GM23338 (cell line): ENCODE measurements around the gene SNRPA1. TPM values are rescaled to one million over a fixed set of nuclear protein-coding genes. Genes with fewer than 3 reads are reported as not detected.

Experiments
- ATAC-seq: fragments of 200-7000 bp; cut with Tn5 transposase; 3 replicates; pipeline ENCODE4 v1.9.1; 2020
- DNase-seq: peaks from one replicate; pipeline ENCODE4 v3.0.0-alpha.2; 2015; ENCODE audit warnings: low spot score
- H2AFZ ChIP-seq: fragments of 200-600 bp; sonication (generic); 2 replicates; pipeline ENCODE4 v1.8.0; 2016; ENCODE audit warnings: antibody characterized with exemption, mild to moderate bottlenecking, moderate library complexity
- H3F3A ChIP-seq: fragments of 200-600 bp; sonication (generic); replicated peaks from 2 replicates; pipeline ENCODE4 v1.8.0; 2017; ENCODE audit warnings: antibody characterized with exemption, mixed run types, low read depth
- H3K27ac ChIP-seq: fragments of 200-600 bp; sonication (generic); 2 replicates; pipeline ENCODE4 v1.6.1; 2016; ENCODE audit warnings: low read depth
- H3K27me3 ChIP-seq: fragments of 200-600 bp; sonication (generic); 2 replicates; pipeline ENCODE4 v1.8.0; 2016; ENCODE audit warnings: mild to moderate bottlenecking, mixed run types, moderate library complexity; ENCODE audit not compliant: insufficient read depth
- H3K36me3 ChIP-seq: fragments of 200-600 bp; sonication (generic); 2 replicates; pipeline ENCODE4 v1.8.0; 2016; ENCODE audit warnings: mild to moderate bottlenecking; ENCODE audit not compliant: insufficient read depth
- H3K4me1 ChIP-seq: fragments of 200-600 bp; sonication (generic); 2 replicates; pipeline ENCODE4 v1.8.0; 2016; ENCODE audit warnings: mild to moderate bottlenecking, moderate library complexity; ENCODE audit not compliant: insufficient read depth
- H3K4me2 ChIP-seq: fragments of 200-600 bp; sonication (generic); 2 replicates; pipeline ENCODE4 v1.7.1; 2017; ENCODE audit warnings: mixed run types
- H3K4me3 ChIP-seq: fragments of 200-600 bp; sonication (generic); 2 replicates; pipeline ENCODE4 v1.6.1; 2016; ENCODE audit warnings: mixed run types
- H3K79me2 ChIP-seq: fragments of 200-600 bp; sonication (generic); replicated peaks from 2 replicates; pipeline ENCODE4 v1.8.0; 2017; ENCODE audit warnings: mild to moderate bottlenecking; ENCODE audit not compliant: insufficient read depth
- H3K9me2 ChIP-seq: fragments of 200-600 bp; sonication (generic); 2 replicates; pipeline ENCODE4 v1.8.0; 2017; ENCODE audit not compliant: insufficient read depth
- H4K20me1 ChIP-seq: fragments of 200-600 bp; sonication (generic); replicated peaks from 2 replicates; pipeline ENCODE4 v1.8.0; 2017; ENCODE audit warnings: mild to moderate bottlenecking; ENCODE audit not compliant: insufficient read depth
- H3K27ac Mint-ChIP-seq: 2 replicates; pipeline ENCODE4 v1.8.0; 2020; ENCODE audit warnings: inconsistent platforms, mild to moderate bottlenecking, moderate library complexity, mixed read lengths
- H3K27me3 Mint-ChIP-seq: 3 replicates; pipeline ENCODE4 v1.8.0; 2022; ENCODE audit warnings: low read depth, mild to moderate bottlenecking, moderate library complexity, mixed read lengths, inconsistent platforms; ENCODE audit not compliant: insufficient read depth, poor library complexity
- H3K36me3 Mint-ChIP-seq: 3 replicates; pipeline ENCODE4 v1.8.0; 2021; ENCODE audit warnings: low read depth, mild to moderate bottlenecking, inconsistent platforms, moderate library complexity, mixed read lengths
- H3K4me1 Mint-ChIP-seq: 3 replicates; pipeline ENCODE4 v1.8.0; 2020; ENCODE audit warnings: mild to moderate bottlenecking, inconsistent platforms, mixed read lengths
- H3K4me3 Mint-ChIP-seq: 3 replicates; pipeline ENCODE4 v1.8.0; 2021; ENCODE audit warnings: moderate library complexity, mild to moderate bottlenecking, inconsistent platforms, mixed read lengths
- H3K9me3 Mint-ChIP-seq: 3 replicates; pipeline ENCODE4 v1.8.0; 2020; ENCODE audit warnings: moderate library complexity, mild to moderate bottlenecking, inconsistent platforms, mixed read lengths
- CREB1 ChIP-seq: fragments of 250-450 bp; sonication (Bioruptor Pico); IDR thresholded peaks from 2 replicates; pipeline ENCODE4 v1.5.0; 2020; ENCODE audit warnings: low read depth, mild to moderate bottlenecking, moderate library complexity
- CTCF ChIP-seq, 2 experiments: fragments of 200-600 bp in 1 of 2; sonication (generic) in 1 of 2; conservative IDR thresholded peaks; 2 replicates each; pipeline versions ENCODE4 v1.5.1 to v1.6.1; 2016 to 2017; ENCODE audit warnings: antibody characterized with exemption in 2 of 2, low read depth in 2 of 2, mild to moderate bottlenecking in 2 of 2, moderate library complexity in 1 of 2
- ETS1 ChIP-seq: IDR thresholded peaks from 2 replicates; pipeline ENCODE4 v1.6.1; 2016; ENCODE audit warnings: antibody characterized with exemption
- EZH2 ChIP-seq: fragments of 200-600 bp; sonication (generic); IDR thresholded peaks from one replicate; pipeline ENCODE4 v1.8.0; 2017; ENCODE audit warnings: antibody characterized with exemption, mild to moderate bottlenecking, low read depth; ENCODE audit not compliant: unreplicated experiment
- EZH2phosphoT487 ChIP-seq: fragments of 200-600 bp; sonication (generic); IDR thresholded peaks from one replicate; pipeline ENCODE4 v1.8.1; 2018; ENCODE audit warnings: antibody characterized with exemption; ENCODE audit not compliant: unreplicated experiment
- JUNB ChIP-seq: IDR thresholded peaks from one replicate; pipeline ENCODE4 v1.6.1; 2016; ENCODE audit warnings: antibody characterized with exemption; ENCODE audit not compliant: unreplicated experiment
- NANOG ChIP-seq: IDR thresholded peaks from 2 replicates; pipeline ENCODE4 v1.6.1; 2016; ENCODE audit warnings: antibody characterized with exemption, borderline replicate concordance
- POLR2AphosphoS5 ChIP-seq: IDR thresholded peaks from 2 replicates; pipeline ENCODE4 v1.6.1; 2016; ENCODE audit warnings: antibody characterized with exemption, low read depth
- STAT1 ChIP-seq: IDR thresholded peaks from one replicate; pipeline ENCODE4 v1.6.1; 2016; ENCODE audit warnings: antibody characterized with exemption; ENCODE audit not compliant: unreplicated experiment
- ZNF114 ChIP-seq: fragments of 250-450 bp; sonication (Bioruptor Pico); IDR thresholded peaks from 2 replicates; pipeline ENCODE4 v1.5.0; 2020; ENCODE audit warnings: mild to moderate bottlenecking, moderate library complexity
- ZNF331 ChIP-seq: fragments of 250-450 bp; sonication (Bioruptor Pico); IDR thresholded peaks from 2 replicates; pipeline ENCODE4 v1.5.0; 2020; ENCODE audit warnings: low read depth, mild to moderate bottlenecking, moderate library complexity
- ZNF462 ChIP-seq: fragments of 250-450 bp; sonication (Bioruptor Pico); IDR thresholded peaks from 2 replicates; pipeline ENCODE4 v1.5.0; 2020; ENCODE audit warnings: mild to moderate bottlenecking, moderate library complexity
- polyA plus RNA-seq: library from polyadenylated mRNA; unstranded; fragments of >200 nt; fragmentation: Nextera tagmentation; extraction: Ambion mirVana; gene quantifications from 2 replicates; pipeline ENCODE4 v1.2.1, GENCODE V29; 2016
- total RNA-seq: library from RNA; depleted of rRNA; stranded (reverse); fragments of >200 nt; shearing (Covaris generic); gene quantifications from 2 replicates; pipeline ENCODE4 v1.2.3, GENCODE V29; 2014
- TF ChIP-seq, protein P1 (sequence below): IDR thresholded peaks from one replicate; pipeline ENCODE4 v1.6.1; 2018; ENCODE audit warnings: antibody characterized with exemption; ENCODE audit not compliant: unreplicated experiment

The SNRPA1 gene
- total and polyA plus RNA-seq, 2 experiments from 2014 or later = 170 to 361 TPM

GRCh38 chr15:101248274-101248673, 46.8 kb downstream of the SNRPA1 start:
- H3K36me3 Mint-ChIP-seq = peaks cover 11% of the 10 kb centered on the region; the same call in 2 of the 3 replicates
- H3K4me3 ChIP-seq = no peak overlapping the region
- no peaks in the 10 kb centered on the region for H3K9me3 Mint-ChIP-seq
- peaks cover 11% of the 10 kb centered on the region for H3K27me3 ChIP-seq
- H3K9me2 ChIP-seq = no peaks in the 10 kb centered on the region
- H2AFZ ChIP-seq = no peak overlapping the region
- H3K4me1 Mint-ChIP-seq = peaks cover 70% of the 10 kb centered on the region
- H3K27ac ChIP-seq = no peak overlapping the region
- no peak overlapping the region for H3K4me3 Mint-ChIP-seq
- TF ChIP-seq ZNF114 (CRISPR knock-in tag) (no peak), ZNF462 (CRISPR knock-in tag) (no peak), ETS1 (no peak), CREB1 (CRISPR knock-in tag) (no peak), POLR2AphosphoS5 (no peak), JUNB (no peak), EZH2phosphoT487 (no peak), CTCF (conservative IDR thresholded peaks at IDR 0.05; ENCODE audit: low read depth in 2 of 2) (no peak), ZNF331 (CRISPR knock-in tag) (no peak), EZH2 (no peak), STAT1 (no peak), NANOG (no peak)
- TF ChIP-seq, protein P1, sequence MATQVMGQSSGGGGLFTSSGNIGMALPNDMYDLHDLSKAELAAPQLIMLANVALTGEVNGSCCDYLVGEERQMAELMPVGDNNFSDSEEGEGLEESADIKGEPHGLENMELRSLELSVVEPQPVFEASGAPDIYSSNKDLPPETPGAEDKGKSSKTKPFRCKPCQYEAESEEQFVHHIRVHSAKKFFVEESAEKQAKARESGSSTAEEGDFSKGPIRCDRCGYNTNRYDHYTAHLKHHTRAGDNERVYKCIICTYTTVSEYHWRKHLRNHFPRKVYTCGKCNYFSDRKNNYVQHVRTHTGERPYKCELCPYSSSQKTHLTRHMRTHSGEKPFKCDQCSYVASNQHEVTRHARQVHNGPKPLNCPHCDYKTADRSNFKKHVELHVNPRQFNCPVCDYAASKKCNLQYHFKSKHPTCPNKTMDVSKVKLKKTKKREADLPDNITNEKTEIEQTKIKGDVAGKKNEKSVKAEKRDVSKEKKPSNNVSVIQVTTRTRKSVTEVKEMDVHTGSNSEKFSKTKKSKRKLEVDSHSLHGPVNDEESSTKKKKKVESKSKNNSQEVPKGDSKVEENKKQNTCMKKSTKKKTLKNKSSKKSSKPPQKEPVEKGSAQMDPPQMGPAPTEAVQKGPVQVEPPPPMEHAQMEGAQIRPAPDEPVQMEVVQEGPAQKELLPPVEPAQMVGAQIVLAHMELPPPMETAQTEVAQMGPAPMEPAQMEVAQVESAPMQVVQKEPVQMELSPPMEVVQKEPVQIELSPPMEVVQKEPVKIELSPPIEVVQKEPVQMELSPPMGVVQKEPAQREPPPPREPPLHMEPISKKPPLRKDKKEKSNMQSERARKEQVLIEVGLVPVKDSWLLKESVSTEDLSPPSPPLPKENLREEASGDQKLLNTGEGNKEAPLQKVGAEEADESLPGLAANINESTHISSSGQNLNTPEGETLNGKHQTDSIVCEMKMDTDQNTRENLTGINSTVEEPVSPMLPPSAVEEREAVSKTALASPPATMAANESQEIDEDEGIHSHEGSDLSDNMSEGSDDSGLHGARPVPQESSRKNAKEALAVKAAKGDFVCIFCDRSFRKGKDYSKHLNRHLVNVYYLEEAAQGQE = no peak
- 0 out of 2 replicates have a peak, but pooled peaks cover 4% of the 10 kb centered on the region for H3F3A ChIP-seq
- peaks cover 7% of the 10 kb centered on the region for H3K27me3 Mint-ChIP-seq
- DNase-seq (no peak), ATAC-seq (no peak)
- H3K79me2 ChIP-seq = peaks cover 76% of the 10 kb centered on the region
- no peaks in the 10 kb centered on the region; the same call in none of the 2 replicates for H3K36me3 ChIP-seq
- no peak overlapping the region for H3K4me2 ChIP-seq
- H3K27ac Mint-ChIP-seq = no peak overlapping the region
- peaks cover 51% of the 10 kb centered on the region for H3K4me1 ChIP-seq
- peaks cover 53% of the 10 kb centered on the region for H4K20me1 ChIP-seq
